Panc1 (cell line): ENCODE measurements around the gene EGR1.

Experiments used
- CTCF ChIP-seq: fragments of 450-650 bp; IDR thresholded peaks from 2 replicates; pipeline ENCODE4 v1.5.1; 2017; ENCODE audit warnings: mild to moderate bottlenecking
- REST ChIP-seq, 2 experiments: IDR thresholded peaks; 2 replicates each; pipeline ENCODE4 v1.6.1; 2011 to 2012; ENCODE audit warnings: low read depth in 2 of 2, control low read depth in 1 of 2, low read length in 1 of 2, mild to moderate bottlenecking in 1 of 2, moderate library complexity in 1 of 2; ENCODE audit not compliant: insufficient read depth in 1 of 2

- TF ChIP-seq CTCF (no peak), REST (IDR thresholded peaks at IDR 0.05; ENCODE audit: insufficient read depth in 1 of 2, low read depth in 2 of 2, low read length in 1 of 2) (no peak)
Measured at GRCh38 chr5:138454121-138454520, 11.2 kb upstream of the EGR1 start.
